Thoracic aorta (tissue), 2 donors: ENCODE measurements around the gene MYO1F. TPM values are rescaled to one million over a fixed set of nuclear protein-coding genes. Genes with fewer than 3 reads are reported as not detected.
A peak's percentile ranks its signal among the peaks of the same experiment; 100 is the strongest.

Experiments used
- ATAC-seq: fragments of 150-250 bp; one replicate; pipeline ENCODE4 v1.8.0; 2017; ENCODE audit warnings: low read depth; ENCODE audit not compliant: insufficient number of reproducible peaks, low FRiP score
- DNase-seq: peaks from one replicate; pipeline ENCODE4 v3.0.0-alpha.2; 2020; ENCODE audit warnings: low spot score
- H3K27ac ChIP-seq, 2 donors: fragments of 200-600 bp; sonication (generic); 1 replicate in 1 of 2; 2 replicates in 1 of 2; pipeline ENCODE4 v1.5.1; 2016; ENCODE audit warnings: mild to moderate bottlenecking in 2 of 2, moderate library complexity in 2 of 2
- H3K27me3 ChIP-seq: fragments of 200-600 bp; sonication (generic); replicated peaks from 2 replicates; pipeline ENCODE4 v1.6.0; 2016; ENCODE audit warnings: mild to moderate bottlenecking; ENCODE audit not compliant: insufficient read depth
- H3K36me3 ChIP-seq: fragments of 200-600 bp; sonication (generic); one replicate; pipeline ENCODE4 v1.5.1; 2016
- H3K4me1 ChIP-seq, 2 donors: fragments of 200-600 bp; sonication (generic); 1 replicate in 1 of 2; 2 replicates in 1 of 2; pipeline versions ENCODE4 v1.5.1 to v1.6.0; 2016; ENCODE audit warnings: low read depth in 2 of 2, mild to moderate bottlenecking in 1 of 2; ENCODE audit not compliant: control insufficient read depth in 1 of 2
- H3K4me3 ChIP-seq: fragments of 200-600 bp; sonication (generic); 2 replicates; pipeline ENCODE4 v1.5.1; 2016; ENCODE audit warnings: mild to moderate bottlenecking
- H3K9me3 ChIP-seq: fragments of 200-600 bp; sonication (generic); 2 replicates; pipeline ENCODE4 v1.5.1; 2016
- total RNA-seq, 2 donors: library from RNA; depleted of rRNA; stranded (reverse); fragments of >200 nt; gene quantifications; one replicate each; pipeline versions ENCODE4 v1.1.0 to v1.2.3, GENCODE V29; 2016
- TF ChIP-seq, protein P1 (sequence below): fragments of 200-600 bp; sonication (generic); IDR thresholded peaks from one replicate; pipeline ENCODE4 v1.5.1; 2019; ENCODE audit warnings: antibody characterized with exemption

MYO1F gene
- total RNA-seq, 2 donors from 2014 or later: 29.6 to 33.9 TPM

DNA sequence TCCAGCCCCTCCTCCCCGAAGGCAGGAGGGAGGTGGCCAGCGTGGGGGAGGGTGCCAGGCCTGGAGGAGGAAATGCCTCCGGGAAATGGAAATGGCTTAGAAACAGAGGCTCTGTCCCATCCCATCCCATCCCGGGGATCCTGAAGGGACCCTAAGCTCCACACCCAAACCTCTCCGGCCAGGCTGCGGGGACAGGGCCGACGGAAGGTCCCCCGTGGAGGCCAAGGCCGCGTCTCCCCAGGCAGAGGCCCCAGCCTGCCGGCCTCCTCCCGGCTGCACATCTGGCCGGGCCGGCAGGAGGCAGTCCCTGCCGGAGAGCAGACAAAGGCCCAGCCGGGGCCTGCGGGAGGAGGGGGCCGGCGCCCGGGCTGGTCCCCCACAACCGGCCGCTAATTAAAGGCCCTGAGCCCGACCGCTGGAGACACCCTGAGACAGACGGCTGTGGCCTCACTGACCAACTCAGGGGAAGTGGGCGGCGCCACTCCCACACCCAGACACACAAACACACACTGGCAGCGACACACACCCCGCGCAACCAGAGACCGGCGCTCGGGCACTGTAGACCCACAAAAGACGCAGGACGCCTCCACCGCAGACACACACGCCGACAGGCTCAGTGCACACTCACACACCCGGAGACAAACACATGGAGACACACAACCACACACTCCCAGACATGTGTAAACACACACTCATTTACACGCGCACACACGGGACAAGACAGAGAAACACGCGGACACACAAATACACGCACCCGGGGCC, 32.2 kb upstream of the MYO1F start:
- Histone ChIP-seq H3K4me3 (peak overlapping the region; percentile 84), H3K27ac (peak overlapping the region; percentile 71 to 90), H3K36me3 (peaks cover 11% of the 10 kb centered on the region), H3K9me3 (no peaks in the 10 kb centered on the region), H3K4me1 (peaks cover 22 to 43% of the 10 kb centered on the region in 2 donors), H3K27me3 (no peaks in the 10 kb centered on the region)
- TF ChIP-seq, protein P1, sequence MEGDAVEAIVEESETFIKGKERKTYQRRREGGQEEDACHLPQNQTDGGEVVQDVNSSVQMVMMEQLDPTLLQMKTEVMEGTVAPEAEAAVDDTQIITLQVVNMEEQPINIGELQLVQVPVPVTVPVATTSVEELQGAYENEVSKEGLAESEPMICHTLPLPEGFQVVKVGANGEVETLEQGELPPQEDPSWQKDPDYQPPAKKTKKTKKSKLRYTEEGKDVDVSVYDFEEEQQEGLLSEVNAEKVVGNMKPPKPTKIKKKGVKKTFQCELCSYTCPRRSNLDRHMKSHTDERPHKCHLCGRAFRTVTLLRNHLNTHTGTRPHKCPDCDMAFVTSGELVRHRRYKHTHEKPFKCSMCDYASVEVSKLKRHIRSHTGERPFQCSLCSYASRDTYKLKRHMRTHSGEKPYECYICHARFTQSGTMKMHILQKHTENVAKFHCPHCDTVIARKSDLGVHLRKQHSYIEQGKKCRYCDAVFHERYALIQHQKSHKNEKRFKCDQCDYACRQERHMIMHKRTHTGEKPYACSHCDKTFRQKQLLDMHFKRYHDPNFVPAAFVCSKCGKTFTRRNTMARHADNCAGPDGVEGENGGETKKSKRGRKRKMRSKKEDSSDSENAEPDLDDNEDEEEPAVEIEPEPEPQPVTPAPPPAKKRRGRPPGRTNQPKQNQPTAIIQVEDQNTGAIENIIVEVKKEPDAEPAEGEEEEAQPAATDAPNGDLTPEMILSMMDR: peak; percentile 38
- DNase-seq (peak; percentile 51), ATAC-seq (peak; percentile 41)

DNA sequence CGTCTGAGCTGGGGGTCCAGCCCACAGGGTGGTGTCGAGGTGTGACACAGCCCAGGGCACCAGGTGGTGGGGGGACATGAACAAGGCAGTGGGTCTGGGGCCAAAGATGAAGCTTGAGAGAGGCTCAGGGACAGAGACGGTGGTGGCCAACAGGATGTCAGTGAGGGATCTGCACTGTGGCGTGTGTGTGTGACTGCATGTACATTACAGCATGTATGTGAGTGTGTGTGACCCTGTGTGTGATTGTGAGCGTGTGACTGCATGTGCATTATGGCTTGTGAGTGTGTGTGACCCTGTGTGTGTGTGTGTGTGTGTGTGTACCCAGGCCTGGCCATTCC, 31.7 kb upstream of the MYO1F start:
- Histone ChIP-seq H3K27me3 (no peaks in the 10 kb centered on the region), H3K4me1 (peaks cover 22 to 43% of the 10 kb centered on the region in 2 donors), H3K4me3 (peak overlapping the region; percentile 84), H3K9me3 (no peaks in the 10 kb centered on the region), H3K27ac (peak overlapping the region; percentile 71 to 90), H3K36me3 (peaks cover 12% of the 10 kb centered on the region)
- TF ChIP-seq, protein P1: no peak
- ATAC-seq: no peak
- no peak for DNase-seq

DNA sequence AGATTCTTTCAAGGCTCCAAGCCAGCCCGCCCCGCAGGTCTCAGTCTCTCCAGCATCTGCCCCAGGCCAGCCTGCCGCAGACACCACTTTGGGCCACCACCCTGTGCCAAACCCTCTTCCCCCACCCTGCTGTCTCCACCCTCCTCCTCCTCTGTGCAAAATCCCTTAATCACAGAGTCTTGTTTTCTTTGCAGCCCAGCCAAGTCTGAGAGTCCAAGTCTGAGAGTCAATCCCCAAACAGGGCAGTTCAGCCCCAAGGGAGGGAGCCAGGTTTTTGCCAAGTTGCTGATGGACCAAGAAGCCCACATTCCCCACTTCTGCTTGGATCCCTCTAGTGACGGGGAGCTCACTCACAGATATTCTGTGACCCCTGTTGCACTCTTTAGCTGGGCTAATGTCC, 30.1 kb upstream of the MYO1F start:
- Histone ChIP-seq H3K4me3 (peak overlapping the region; percentile 39), H3K4me1 (peaks cover 22 to 43% of the 10 kb centered on the region in 2 donors)
- DNase-seq: peak; percentile 83

DNA sequence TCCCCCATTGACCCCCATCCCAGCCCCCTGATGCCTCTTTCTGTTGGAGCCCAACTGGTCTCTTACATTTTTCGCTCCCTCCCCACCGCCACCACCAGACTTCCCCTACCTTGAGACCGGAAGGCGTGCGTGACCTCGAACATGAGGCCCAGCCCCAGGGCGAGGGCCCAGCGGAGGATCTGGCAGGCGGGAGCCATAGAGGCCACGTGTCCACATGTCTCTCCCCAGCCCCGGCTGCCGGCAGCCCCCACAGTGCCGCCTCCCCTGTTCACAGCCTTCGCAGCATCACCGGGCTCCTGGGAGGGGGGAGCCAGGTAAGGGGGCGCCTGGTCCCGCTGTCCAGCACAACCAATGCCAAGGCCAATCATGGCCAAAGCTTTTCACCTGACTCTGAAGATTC, 28.3 kb upstream of the MYO1F start:
- no peak overlapping the region for H3K4me3 ChIP-seq
- DNase-seq: no peak
- H3K36me3 ChIP-seq: peaks cover 25% of the 10 kb centered on the region
- no peak overlapping the region for H3K27ac ChIP-seq
- no peak for ATAC-seq
- H3K9me3 ChIP-seq: no peaks in the 10 kb centered on the region
- H3K4me1 ChIP-seq: peaks cover 17 to 37% of the 10 kb centered on the region in 2 donors
- no peaks in the 10 kb centered on the region for H3K27me3 ChIP-seq
- TF ChIP-seq, protein P1: no peak

More for the DNA sequence above, 30.1 kb upstream of the MYO1F start:
- Histone ChIP-seq H3K27ac (peak overlapping the region; percentile 71 to 90), H3K36me3 (peaks cover 18% of the 10 kb centered on the region), H3K27me3 (no peaks in the 10 kb centered on the region), H3K9me3 (no peaks in the 10 kb centered on the region)
- TF ChIP-seq, protein P1: no peak
- peak; percentile 40 for ATAC-seq

DNA sequence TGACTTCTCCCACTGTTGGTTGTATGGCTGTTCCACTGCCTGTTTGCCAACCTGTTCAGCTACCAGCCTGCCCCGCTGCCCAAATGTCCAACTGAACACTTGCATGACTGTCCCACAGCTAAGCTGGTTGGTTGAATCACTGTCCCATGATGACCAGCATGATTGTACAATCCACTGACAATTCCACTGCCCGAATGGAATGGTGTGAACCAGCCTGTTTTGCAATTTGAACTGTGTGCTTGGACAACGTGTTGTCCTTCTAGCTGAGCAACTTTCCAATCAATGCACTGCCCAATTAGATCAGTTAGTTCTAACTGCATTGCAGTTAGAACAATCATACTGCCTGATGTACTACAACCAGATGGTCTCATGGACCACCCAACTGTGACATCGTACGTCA, 24.6 kb upstream of the MYO1F start:
- H3K27me3 ChIP-seq: no peaks in the 10 kb centered on the region
- peaks cover 0 to 13% of the 10 kb centered on the region in 2 donors for H3K4me1 ChIP-seq
- H3K36me3 ChIP-seq: peaks cover 39% of the 10 kb centered on the region
- H3K9me3 ChIP-seq: no peaks in the 10 kb centered on the region
- H3K27ac ChIP-seq: no peak overlapping the region
- H3K4me3 ChIP-seq: no peak overlapping the region
- ATAC-seq (no peak), DNase-seq (no peak)
- TF ChIP-seq, protein P1: no peak
